Measurements from ENCODE around the gene TSTD2. TPM values are rescaled to one million over a fixed set of nuclear protein-coding genes. Genes with fewer than 3 reads are reported as not detected.

Gene TSTD2
- 36.3 and 42.7 TPM in 2 replicates for total RNA-seq (2014; rRNA removed; shearing (Covaris generic))

GRCh38 chr9:97632985-97633858, at the start of gene TSTD2, which contains the start of gene NCBP1:
TSS of gene TSTD2 (minus strand) at chr9:97633368. CDS start at chr9:97627562, 5,806 bp downstream.
TSS of gene NCBP1 (plus strand) at chr9:97633821. CDS start at chr9:97633882, 61 bp downstream.
- peak within 1 kb of the TSS; percentile 92 for H3K4me3 ChIP-seq
- peak within 1 kb of the TSS; percentile 98 for H3K27ac ChIP-seq
- no peaks in the 10 kb centered on the region for H3K9me3 ChIP-seq (replicated peaks)
- peak; percentile 98 to 99 for DNase-seq
- peaks cover 14% of the 10 kb centered on the region for H3K4me1 ChIP-seq
- peaks cover 10% of the 10 kb centered on the region; the same call in 1 of the 2 replicates for H3K36me3 ChIP-seq
- no peaks in the 10 kb centered on the region for H3K27me3 ChIP-seq

DNA sequence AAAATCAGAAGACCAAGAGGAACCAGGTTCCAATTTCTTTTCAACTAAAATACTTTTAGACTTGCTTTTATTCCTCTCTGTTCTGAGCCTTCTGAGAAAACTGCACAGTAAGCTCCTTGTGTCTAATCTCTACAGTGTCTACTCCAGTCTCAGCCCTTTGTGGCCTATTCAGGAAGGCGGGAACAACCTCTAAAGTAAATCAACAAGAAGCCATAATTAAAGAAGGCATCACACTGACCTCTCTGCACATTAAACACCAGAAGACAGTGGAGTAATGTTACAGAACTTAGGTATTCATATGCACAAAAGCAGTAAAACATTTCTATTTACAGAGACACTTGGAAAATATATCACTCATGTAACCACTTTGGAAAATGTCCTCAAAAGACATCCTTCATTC, 49.1 kb upstream of the TSTD2 start:
- H3K9me3 ChIP-seq (replicated peaks) = no peaks in the 10 kb centered on the region
- H3K27me3 ChIP-seq = no peaks in the 10 kb centered on the region
- peaks cover 78% of the 10 kb centered on the region for H3K36me3 ChIP-seq

GRCh38 chr9:97675655-97676054, 42.5 kb upstream of the TSTD2 start:
- H3K27ac ChIP-seq = no peak overlapping the region
- no peak overlapping the region for H3K4me3 ChIP-seq
- DNase-seq = no peak
- no peaks in the 10 kb centered on the region for H3K4me1 ChIP-seq
- H3K9me3 ChIP-seq (replicated peaks) = no peaks in the 10 kb centered on the region
- H3K36me3 ChIP-seq = peaks cover 89% of the 10 kb centered on the region
- H3K27me3 ChIP-seq = no peaks in the 10 kb centered on the region

More for the DNA sequence above, 49.1 kb upstream of the TSTD2 start:
- Histone ChIP-seq H3K27ac (no peak overlapping the region), H3K4me3 (no peak overlapping the region), H3K4me1 (no peaks in the 10 kb centered on the region)
- no peak for DNase-seq

DNA sequence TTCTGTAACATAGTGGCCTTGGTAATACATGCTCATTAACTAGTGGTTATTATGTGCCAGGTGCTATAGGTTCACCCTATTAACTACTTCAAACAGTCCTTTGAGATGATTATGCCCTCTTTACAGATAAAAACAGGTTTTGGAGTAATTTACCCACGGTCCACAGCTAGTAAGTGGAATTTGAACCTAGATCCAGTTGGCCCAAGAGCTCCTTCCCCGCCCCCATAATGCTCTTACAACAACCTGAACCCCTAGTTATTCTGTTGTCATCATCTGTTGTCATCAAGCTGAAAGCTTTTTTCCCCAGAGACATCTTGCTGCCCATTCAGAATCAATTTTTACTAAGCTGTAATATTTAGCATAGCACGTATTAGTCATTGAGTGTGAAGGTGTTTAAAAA, 40.8 kb upstream of the TSTD2 start:
- no peak overlapping the region for H3K27ac ChIP-seq
- DNase-seq = no peak
- peaks cover 88% of the 10 kb centered on the region for H3K36me3 ChIP-seq
- H3K27me3 ChIP-seq = no peaks in the 10 kb centered on the region
- no peak overlapping the region for H3K4me3 ChIP-seq
- H3K9me3 ChIP-seq (replicated peaks) = no peaks in the 10 kb centered on the region
- H3K4me1 ChIP-seq = no peaks in the 10 kb centered on the region

GRCh38 chr9:97672403-97672802, 39.2 kb upstream of the TSTD2 start:
- Histone ChIP-seq H3K36me3 (peaks cover 97% of the 10 kb centered on the region), H3K4me1 (no peaks in the 10 kb centered on the region), H3K4me3 (no peak overlapping the region), H3K27me3 (no peaks in the 10 kb centered on the region), H3K9me3 (replicated peaks) (no peaks in the 10 kb centered on the region), H3K27ac (no peak overlapping the region)
- no peak for DNase-seq

DNA sequence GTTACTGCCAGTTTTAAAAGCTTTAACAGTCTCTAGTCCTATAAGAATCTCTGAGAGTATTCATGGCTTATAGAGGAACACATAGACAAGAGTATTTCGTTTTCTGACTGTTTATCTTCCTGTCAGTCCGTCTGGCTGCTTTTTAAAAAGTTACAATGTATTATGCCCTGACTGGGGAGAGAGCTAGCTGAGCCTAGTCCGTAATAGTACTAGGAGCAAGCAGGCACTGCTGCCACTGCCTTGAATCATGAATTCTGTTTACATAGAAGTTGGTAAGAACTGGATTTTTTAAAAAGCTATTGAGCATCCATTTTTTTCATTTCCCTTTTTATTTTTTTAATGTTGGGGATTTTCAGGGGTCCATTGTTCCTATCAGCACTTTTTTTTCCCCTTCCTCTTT, 37.4 kb upstream of the TSTD2 start:
- Histone ChIP-seq H3K36me3 (peaks cover 98% of the 10 kb centered on the region), H3K27ac (no peak overlapping the region), H3K27me3 (no peaks in the 10 kb centered on the region), H3K4me3 (no peak overlapping the region), H3K9me3 (replicated peaks) (no peaks in the 10 kb centered on the region), H3K4me1 (no peaks in the 10 kb centered on the region)
- DNase-seq = no peak

DNA sequence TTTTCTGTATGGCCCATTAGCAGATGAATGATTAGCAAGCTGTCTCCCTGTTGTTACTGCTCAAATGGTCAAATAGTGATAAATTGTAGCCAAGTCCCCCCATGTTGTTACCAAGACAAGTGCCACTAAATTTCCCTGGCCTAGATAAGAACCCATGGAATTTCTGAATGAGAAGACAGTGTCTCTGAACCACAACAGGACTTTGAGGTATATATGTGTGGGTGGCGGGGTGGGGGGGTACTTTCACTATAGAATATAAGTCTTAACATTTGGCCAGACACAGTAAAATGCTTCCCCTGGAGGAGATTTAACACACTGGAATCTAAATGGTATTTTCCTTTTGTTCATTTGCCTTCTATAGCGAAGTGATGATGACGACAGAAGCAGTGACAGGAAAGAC, 35.3 kb upstream of the TSTD2 start:
- no peaks in the 10 kb centered on the region for H3K4me1 ChIP-seq
- H3K4me3 ChIP-seq = no peak overlapping the region
- no peaks in the 10 kb centered on the region for H3K27me3 ChIP-seq
- H3K36me3 ChIP-seq = peaks cover 96% of the 10 kb centered on the region
- no peak for DNase-seq
- no peak overlapping the region for H3K27ac ChIP-seq
- no peaks in the 10 kb centered on the region for H3K9me3 ChIP-seq (replicated peaks)

GRCh38 chr9:97666907-97667686, 33.9 kb upstream of the TSTD2 start:
- DNase-seq = no peak
- Histone ChIP-seq H3K27ac (no peak overlapping the region), H3K4me1 (no peaks in the 10 kb centered on the region), H3K36me3 (peaks cover 96% of the 10 kb centered on the region), H3K4me3 (no peak overlapping the region), H3K27me3 (no peaks in the 10 kb centered on the region), H3K9me3 (replicated peaks) (no peaks in the 10 kb centered on the region)

- no peaks in the 10 kb centered on the region for H3K4me1 ChIP-seq
- no peaks in the 10 kb centered on the region for H3K9me3 ChIP-seq (replicated peaks)
- no peak overlapping the region for H3K4me3 ChIP-seq
- no peak for DNase-seq
- no peaks in the 10 kb centered on the region for H3K27me3 ChIP-seq
- H3K27ac ChIP-seq = no peak overlapping the region
- H3K36me3 ChIP-seq = peaks cover 96% of the 10 kb centered on the region
These were observed 32.6 kb upstream of the TSTD2 start for GRCh38 chr9:97665742-97666141.

DNA sequence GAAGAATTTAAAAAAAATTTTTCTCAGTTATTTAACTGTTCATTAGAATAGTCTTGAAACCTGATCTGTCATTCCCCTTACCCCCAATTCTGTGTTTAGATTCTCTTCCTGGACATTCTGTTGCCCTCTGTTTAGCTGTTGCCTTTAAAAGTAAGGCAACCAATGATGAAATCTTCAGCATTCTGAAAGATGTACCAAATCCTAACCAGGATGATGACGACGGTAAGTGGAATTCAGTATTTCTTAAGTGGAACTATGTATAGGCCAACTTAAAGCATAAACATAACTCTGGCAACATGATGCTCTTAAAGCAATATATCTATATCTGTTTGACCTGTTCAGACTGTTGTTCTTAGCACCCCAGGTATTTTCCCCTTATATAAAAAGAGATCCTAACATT, 27.7 kb upstream of the TSTD2 start:
- no peaks in the 10 kb centered on the region for H3K9me3 ChIP-seq (replicated peaks)
- H3K36me3 ChIP-seq = peaks cover 96% of the 10 kb centered on the region
- no peaks in the 10 kb centered on the region for H3K27me3 ChIP-seq
- DNase-seq = no peak
- H3K4me3 ChIP-seq = no peak overlapping the region
- H3K4me1 ChIP-seq = no peaks in the 10 kb centered on the region
- H3K27ac ChIP-seq = no peak overlapping the region

DNA sequence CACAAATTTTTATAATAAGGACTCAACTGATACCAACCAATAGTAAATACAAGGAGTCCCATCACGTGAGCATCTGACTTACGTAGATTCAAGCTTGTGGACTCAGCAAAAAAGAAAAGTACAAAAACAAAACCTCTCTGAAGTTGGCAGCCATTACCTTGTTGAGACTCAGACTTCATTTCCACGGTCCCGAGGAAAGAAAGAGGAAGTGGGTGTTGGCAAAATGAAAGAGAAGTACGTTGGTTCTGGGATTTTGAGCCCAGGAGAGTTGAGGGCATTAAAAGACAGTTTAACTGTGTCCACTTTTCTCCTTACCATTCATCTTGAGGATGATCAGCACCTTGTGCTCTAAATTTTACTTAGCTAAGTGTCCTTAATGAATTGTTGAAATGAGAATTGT, 27.2 kb upstream of the TSTD2 start:
- no peak for DNase-seq
- H3K4me1 ChIP-seq = no peaks in the 10 kb centered on the region
- H3K9me3 ChIP-seq (replicated peaks) = no peaks in the 10 kb centered on the region
- H3K36me3 ChIP-seq = peaks cover 97% of the 10 kb centered on the region
- H3K4me3 ChIP-seq = no peak overlapping the region
- H3K27ac ChIP-seq = no peak overlapping the region
- H3K27me3 ChIP-seq = no peaks in the 10 kb centered on the region

- H3K4me3 ChIP-seq = no peak overlapping the region
- H3K36me3 ChIP-seq = peaks cover 97% of the 10 kb centered on the region
- no peaks in the 10 kb centered on the region for H3K4me1 ChIP-seq
- H3K27me3 ChIP-seq = no peaks in the 10 kb centered on the region
- H3K9me3 ChIP-seq (replicated peaks) = no peaks in the 10 kb centered on the region
- no peak overlapping the region for H3K27ac ChIP-seq
- DNase-seq = no peak
These were observed 26.6 kb upstream of the TSTD2 start for GRCh38 chr9:97659771-97660170.

DNA sequence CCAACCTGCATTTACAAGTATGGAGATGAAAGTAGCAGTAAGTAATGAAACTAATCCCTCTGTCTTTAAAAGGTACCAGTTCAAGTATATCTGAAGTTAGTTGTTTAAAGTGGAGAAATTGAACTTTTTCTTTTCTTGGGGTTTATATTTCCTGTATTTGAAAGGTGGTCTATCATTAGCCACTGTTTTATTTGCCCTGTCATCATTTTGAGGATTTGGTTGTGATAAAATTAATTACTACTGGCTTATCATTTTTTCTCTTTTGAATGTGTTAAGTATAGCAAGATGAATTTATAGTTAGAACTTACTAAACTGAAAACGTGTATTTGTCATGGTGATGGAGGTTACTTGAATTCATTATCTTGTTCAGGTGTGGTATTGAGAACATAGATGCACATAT, 25.5 kb upstream of the TSTD2 start:
- Histone ChIP-seq H3K4me3 (no peak overlapping the region), H3K27ac (no peak overlapping the region), H3K4me1 (no peaks in the 10 kb centered on the region), H3K36me3 (peaks cover 98% of the 10 kb centered on the region), H3K27me3 (no peaks in the 10 kb centered on the region), H3K9me3 (replicated peaks) (no peaks in the 10 kb centered on the region)
- DNase-seq = no peak

- Histone ChIP-seq H3K36me3 (peaks cover 97% of the 10 kb centered on the region), H3K27me3 (no peaks in the 10 kb centered on the region), H3K27ac (no peak overlapping the region), H3K9me3 (replicated peaks) (no peaks in the 10 kb centered on the region), H3K4me1 (no peaks in the 10 kb centered on the region), H3K4me3 (no peak overlapping the region)
- DNase-seq = no peak
These were observed 18.5 kb upstream of the TSTD2 start for GRCh38 chr9:97651646-97652045.

GRCh38 chr9:97647996-97648395, 14.8 kb upstream of the TSTD2 start:
- Histone ChIP-seq H3K4me3 (no peak overlapping the region), H3K36me3 (peaks cover 95% of the 10 kb centered on the region), H3K27ac (no peak overlapping the region), H3K27me3 (no peaks in the 10 kb centered on the region), H3K9me3 (replicated peaks) (no peaks in the 10 kb centered on the region), H3K4me1 (no peaks in the 10 kb centered on the region)
- DNase-seq = no peak
